Astrocyte of the hippocampus (primary cell): Measurements from ENCODE around the gene MRPL48.
"Not testable (repeated sequence)": the region's sequence is repeated elsewhere in the genome, so short reads cannot be mapped to it uniquely, and the experiment has no call there.

Experiments used
- DNase-seq: peaks from one replicate; pipeline ENCODE4 v3.0.0; 2011; ENCODE audit warnings: low read depth, low spot score

Gene MRPL48

GRCh38 chr11:73787643-73788558 lies at the start of gene MRPL48:
TSS of gene MRPL48 (plus strand) at chr11:73787874. CDS start at chr11:73787972, 98 bp downstream.
- DNase-seq = peak; percentile 96

- no peak for DNase-seq
Measured at GRCh38 chr11:73743045-73743444, 44.6 kb upstream of the MRPL48 start.

GRCh38 chr11:73746701-73747100 lies 41.0 kb upstream of the MRPL48 start:
- no peak for DNase-seq

GRCh38 chr11:73747762-73748161 lies 39.9 kb upstream of the MRPL48 start:
- no peak for DNase-seq

- no peak for DNase-seq
Measured at GRCh38 chr11:73748300-73748699, 39.4 kb upstream of the MRPL48 start.

GRCh38 chr11:73749118-73749517 lies 38.6 kb upstream of the MRPL48 start:
- DNase-seq = no peak

GRCh38 chr11:73750228-73750627 lies 37.4 kb upstream of the MRPL48 start:
- DNase-seq = no peak

- not testable (repeated sequence) for DNase-seq
Measured at GRCh38 chr11:73750862-73751261, 36.8 kb upstream of the MRPL48 start.

GRCh38 chr11:73752216-73752867 lies 35.3 kb upstream of the MRPL48 start:
- peak; percentile 43 for DNase-seq

GRCh38 chr11:73752903-73753302 lies 34.8 kb upstream of the MRPL48 start:
- DNase-seq = peak; percentile 33

GRCh38 chr11:73753938-73754337 lies 33.7 kb upstream of the MRPL48 start:
- DNase-seq = no peak

GRCh38 chr11:73755670-73756069 lies 32.0 kb upstream of the MRPL48 start:
- no peak for DNase-seq

GRCh38 chr11:73757598-73757997 lies 30.1 kb upstream of the MRPL48 start:
- DNase-seq = no peak

- no peak for DNase-seq
Measured at GRCh38 chr11:73758451-73758850, 29.2 kb upstream of the MRPL48 start.

- peak; percentile 46 for DNase-seq
Measured at GRCh38 chr11:73759610-73760134, 28.0 kb upstream of the MRPL48 start.

- DNase-seq = peak; percentile 65
Measured at GRCh38 chr11:73760135-73760678, 27.5 kb upstream of the MRPL48 start.

GRCh38 chr11:73760679-73761402 lies 26.8 kb upstream of the MRPL48 start, which contains the start of gene RAB6A:
TSS of gene RAB6A (minus strand) at chr11:73761074. CDS start at chr11:73760635, 439 bp downstream.
- DNase-seq = peak; percentile 100

GRCh38 chr11:73761403-73761945 lies 26.2 kb upstream of the MRPL48 start:
- no peak for DNase-seq

- no peak for DNase-seq
Measured at GRCh38 chr11:73762732-73763131, 24.9 kb upstream of the MRPL48 start.

- no peak for DNase-seq
Measured at GRCh38 chr11:73766763-73767162, 20.9 kb upstream of the MRPL48 start.

- DNase-seq = not testable (repeated sequence)
Measured at GRCh38 chr11:73770811-73771210, 16.9 kb upstream of the MRPL48 start.
